NCI-H226 (cell line): ENCODE results near the gene VPS51.
A peak's percentile ranks its signal among the peaks of the same experiment; 100 is the strongest.

Source experiments
- DNase-seq: peaks from one replicate; pipeline ENCODE4 v3.0.0-alpha.2; 2015

The VPS51 gene

DNA sequence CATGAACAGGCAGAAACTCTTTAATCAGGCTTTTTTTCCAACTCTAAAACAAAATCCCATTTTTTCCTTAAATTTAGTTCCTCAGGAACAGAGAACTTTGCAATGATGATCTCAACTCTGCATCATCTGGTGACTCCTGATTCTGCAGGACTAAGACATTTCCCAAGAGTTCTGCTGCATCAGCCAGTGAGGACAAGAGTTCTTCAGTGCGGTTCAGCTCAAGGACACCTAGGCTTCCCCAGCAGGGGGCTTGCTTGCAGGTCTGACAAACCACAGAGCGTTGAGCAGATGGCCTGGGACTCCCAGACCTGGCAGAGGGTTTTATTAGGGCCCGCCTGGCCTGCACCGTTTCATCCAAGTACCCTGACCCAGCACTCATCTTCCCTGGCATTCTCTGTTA is 18.6 kb upstream of the VPS51 start:
- DNase-seq = no peak

DNA sequence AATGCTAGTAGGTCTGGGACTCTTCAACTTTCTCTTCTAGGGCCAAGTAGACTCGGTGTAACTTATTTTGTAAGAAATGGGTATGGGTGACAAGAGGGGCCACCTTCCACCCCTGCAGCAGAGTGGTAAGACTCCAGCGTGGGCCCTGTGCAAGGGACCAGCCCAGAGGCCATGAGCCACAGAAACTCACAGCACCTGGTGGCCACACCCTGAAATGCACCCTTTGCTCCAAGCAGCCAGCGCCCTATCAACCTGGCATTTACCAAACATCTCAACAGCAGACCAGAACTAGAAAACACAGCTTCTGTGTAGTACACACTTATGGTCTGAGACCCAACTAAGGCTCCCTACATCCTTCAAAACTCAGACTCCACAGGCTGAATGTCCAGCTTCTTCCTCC is 17.9 kb upstream of the VPS51 start:
- no peak for DNase-seq

DNA sequence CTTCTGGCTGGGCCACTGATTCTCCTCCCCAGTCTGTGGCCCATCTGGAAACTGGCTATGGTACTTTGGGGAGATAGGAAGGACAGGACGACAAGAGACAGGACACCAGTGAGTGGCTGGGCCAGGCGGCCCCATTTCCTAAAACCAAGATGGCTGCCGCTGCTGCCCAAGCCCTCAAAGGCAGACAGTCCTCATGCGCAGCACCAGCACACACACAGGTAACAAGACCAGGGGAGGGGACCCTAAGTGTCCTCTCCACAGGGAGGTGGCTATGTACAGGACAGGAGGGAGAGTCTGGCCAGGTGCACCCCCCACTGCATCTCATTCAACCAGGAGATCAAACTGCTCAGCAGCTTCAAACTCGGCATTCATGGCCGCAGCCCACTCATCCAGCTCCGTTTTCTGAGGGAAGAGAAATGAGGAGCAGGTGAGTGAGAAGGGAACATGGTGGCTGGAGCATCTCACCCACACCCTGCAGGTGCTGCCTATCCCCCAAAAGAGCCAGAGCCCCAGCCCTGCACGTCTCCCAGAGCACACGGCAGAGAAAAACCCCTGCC is 17.1 kb upstream of the VPS51 start:
- DNase-seq = no peak

DNA sequence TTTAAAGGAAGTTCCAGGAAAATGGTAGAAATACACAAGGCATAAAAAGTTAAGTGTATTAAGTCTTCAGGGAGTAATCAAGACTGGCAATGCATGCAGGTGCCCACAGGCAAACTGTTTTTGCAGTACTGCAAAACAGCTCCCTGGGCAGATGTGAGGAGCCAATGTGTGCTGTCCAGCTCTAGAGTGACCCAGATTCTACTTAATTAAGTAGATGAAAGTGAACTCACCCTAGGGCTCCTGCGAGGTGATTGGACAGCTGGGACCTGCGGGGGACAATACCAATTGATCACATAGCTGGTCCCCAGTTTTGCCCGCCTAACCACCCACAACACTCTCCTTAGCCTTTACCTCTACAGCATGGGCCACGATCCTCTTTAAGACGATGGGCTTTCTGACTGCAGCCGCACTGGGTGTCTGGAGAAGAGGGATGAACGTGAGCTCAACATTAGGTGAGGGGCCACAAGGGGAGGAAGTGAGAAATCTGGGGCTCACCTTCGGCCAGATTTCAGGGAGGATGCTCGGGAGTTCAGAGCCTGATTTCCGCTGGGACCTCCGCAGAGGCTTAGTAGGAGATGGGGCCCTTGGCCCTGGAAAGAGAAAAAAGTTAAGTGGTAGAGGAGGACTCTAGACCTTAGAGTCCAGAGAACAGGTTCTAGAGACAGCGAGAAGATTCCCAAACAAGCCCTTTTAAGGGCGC is 12.7 kb upstream of the VPS51 start:
- no peak for DNase-seq

DNA sequence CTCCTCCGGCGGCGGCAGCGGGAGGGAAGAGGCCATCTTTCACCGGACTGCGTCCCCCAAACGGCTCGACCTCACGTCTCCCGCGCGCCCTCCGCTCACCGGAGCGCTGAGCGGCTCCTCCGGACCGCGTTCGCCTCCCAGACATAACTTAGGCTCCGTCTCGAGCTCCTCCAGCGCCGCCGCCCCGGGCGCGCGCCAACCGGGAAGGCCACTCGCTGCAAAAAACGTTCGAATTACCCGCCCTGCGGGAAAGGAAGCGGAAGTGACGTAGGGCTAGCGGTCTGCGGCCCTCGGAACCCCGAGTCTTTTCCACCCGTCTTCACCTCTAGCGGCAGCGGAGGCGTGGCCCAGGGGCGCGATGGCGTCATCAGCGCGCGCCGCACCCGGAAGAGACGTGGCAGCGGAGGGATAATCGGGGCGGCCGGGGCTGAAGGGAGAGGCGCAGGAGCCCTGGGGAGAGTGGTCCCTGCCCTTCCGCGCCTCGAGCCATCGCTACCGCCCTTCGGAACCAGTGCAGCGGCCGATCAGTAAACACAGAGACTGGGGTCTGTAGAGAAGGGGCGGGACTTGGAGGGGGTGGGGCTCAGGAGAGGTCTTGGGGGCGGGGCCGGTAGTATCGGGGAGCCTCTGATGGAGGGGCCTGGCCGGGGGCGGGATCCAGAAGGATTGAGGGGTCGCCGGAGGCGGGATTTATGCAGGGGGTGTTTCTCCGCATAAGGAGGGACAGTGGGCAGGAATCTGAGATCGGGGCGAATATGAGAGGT is 12.0 kb upstream of the VPS51 start, which contains the start of the genes CDCA5 and ZFPL1:
CDCA5 (minus strand) TSS at position 207 of the 764 bp plus-strand sequence; CDS start at position 145, 62 bp downstream.
ZFPL1 (plus strand) TSS at position 389 of the 764 bp plus-strand sequence. CDS start 477 bp downstream, outside the sequence.
- peak; percentile 94 for DNase-seq

DNA sequence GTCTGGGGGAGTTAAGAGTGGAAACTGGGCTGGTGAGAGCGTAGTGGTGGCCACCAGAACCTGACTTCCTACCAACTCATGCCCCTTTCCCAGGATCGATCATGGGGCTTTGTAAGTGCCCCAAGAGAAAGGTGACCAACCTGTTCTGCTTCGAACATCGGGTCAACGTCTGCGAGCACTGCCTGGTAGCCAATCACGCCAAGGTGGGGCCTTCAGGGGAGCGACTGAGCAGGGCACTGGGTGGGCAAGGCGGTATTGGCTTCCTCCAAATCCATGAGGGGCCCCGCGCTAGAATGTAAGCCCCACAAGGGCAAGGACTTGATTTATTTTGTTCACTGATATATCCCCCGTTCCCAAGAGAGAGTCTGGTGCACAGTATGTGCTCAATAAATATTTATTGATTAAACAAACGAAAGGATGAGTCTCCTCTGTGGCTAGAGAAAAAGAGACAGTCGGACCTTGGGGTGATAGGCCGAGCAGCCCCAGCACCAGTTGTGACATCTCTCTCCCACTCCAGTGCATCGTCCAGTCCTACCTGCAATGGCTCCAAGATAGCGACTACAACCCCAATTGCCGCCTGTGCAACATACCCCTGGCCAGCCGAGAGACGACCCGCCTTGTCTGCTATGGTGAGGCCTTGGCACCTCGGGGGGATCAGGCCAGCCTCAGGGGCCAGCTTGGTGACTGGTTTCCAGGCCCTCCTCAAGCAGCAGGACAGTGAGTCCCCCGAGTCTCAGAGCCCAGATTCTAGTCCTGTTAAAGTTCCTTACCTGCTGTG is 11.2 kb upstream of the VPS51 start:
- DNase-seq = no peak

DNA sequence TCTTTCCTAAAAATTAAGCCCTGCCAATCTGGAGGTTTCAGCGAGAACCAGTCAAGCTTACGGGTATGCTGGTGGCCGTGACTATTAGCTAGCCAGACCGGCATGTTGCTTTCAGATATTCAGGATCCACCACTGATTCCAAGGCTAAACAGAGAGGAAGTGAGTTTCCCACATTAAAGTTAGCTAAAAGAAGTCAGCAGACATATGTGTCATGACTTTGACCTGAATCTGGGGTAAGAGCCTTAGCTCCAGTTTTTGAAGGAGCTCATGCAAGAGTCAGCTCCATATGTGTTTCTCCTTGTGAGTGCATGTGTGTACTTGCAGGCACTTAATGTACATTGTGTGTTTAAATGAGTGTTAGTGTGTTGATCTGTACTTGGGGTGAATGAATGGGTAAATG is 10.6 kb upstream of the VPS51 start:
- no peak for DNase-seq

DNA sequence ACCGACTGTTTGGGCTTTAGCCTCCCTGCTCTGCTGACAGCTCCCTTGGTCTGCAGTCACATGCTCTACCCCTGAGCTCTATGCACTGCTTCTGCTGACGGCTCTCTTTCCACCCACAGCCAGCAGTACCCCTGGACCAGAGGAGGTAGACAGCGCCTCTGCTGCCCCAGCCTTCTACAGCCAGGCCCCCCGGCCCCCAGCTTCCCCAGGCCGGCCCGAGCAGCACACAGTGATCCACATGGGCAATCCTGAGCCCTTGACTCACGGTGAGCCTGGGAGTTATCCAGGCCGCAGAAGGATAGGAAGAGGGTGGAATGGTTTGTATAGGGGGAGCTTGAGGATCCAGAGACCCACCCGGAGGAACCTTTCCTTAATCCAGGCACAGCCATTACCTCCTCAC is 9.2 kb upstream of the VPS51 start:
- DNase-seq = no peak

DNA sequence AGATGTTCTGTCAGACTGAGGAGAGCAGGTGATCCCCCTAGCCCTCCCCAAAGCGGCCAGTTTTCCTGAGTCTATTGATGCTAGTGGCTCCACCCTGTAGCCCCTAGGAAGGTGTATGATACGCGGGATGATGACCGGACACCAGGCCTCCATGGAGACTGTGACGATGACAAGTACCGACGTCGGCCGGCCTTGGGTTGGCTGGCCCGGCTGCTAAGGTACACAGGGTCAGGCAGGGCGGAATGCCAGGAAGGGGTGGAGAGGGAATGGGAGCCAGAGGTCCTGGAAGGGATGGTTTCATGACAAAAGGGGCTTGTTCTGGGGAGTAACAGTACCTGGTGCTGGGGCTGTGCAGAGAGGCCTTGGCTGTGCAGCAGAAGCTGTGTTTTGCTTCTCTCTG is 8.8 kb upstream of the VPS51 start:
- no peak for DNase-seq

DNA sequence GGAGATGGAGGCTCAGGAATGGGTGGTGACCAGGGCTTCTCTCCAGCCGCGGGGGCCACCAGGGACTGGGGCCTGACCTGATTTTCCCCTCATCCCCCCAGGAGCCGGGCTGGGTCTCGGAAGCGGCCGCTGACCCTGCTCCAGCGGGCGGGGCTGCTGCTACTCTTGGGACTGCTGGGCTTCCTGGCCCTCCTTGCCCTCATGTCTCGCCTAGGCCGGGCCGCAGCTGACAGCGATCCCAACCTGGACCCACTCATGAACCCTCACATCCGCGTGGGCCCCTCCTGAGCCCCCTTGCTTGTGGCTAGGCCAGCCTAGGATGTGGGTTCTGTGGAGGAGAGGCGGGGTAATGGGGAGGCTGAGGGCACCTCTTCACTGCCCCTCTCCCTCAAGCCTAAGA is 8.2 kb upstream of the VPS51 start:
- DNase-seq = no peak

DNA sequence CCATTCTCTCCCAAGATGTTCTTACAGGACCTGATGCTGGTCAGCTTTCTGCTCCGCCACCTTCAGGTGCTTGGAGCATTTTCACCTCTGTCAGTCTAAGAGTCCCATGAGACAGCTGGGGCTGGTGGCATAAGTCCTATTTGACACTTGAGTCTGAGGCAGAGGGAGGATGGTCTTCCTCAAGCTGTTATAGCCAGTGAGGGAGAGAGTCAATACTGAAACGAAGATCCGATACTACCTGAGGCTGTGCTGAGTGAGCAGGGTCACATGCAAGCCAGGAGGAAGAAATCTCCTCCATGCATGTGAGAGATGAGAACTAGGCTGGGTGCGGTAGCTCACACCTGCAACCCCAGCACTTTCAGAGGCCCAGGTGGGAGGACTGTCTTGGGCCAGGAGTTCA is 6.4 kb upstream of the VPS51 start:
- DNase-seq = no peak

DNA sequence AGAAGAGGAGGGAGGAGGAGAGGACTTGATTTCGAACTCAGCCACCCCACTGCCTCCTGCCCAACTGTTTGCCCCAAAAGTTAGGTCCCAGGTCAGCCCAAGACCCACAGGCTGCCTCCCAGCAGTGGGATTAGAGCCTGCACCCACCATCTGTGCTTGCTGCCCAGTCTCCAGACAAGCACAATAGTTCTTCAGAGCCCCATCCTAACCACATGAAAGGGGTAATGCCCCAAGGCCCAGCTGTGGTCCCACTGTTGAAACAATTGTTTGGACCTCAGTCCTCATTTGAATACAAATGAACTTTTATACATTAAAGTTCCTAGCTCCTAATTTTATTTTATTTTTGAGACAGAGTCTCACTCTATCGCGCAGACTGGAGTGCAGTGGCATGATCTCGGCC is 5.4 kb upstream of the VPS51 start:
- no peak for DNase-seq

DNA sequence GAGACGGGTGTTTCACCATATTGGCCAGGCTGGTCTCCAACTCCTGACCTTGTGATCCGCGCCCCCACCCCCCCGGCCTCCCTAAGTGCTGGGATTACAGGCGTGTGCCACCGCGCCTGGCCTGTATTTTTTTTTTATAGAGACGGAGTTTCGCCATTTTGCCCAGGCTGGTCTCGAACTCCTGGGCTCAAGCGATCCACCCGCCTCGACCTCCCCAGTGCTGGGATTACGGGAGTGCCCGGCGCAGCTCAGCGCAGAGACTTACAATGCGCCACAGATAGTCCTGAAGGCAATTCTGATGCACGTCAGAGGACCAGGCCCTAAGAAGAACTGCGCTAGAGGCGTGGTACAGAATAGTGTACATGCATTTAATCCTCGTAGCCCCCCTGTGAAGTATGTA is 587 bp upstream of the VPS51 start:
- DNase-seq = no peak

DNA sequence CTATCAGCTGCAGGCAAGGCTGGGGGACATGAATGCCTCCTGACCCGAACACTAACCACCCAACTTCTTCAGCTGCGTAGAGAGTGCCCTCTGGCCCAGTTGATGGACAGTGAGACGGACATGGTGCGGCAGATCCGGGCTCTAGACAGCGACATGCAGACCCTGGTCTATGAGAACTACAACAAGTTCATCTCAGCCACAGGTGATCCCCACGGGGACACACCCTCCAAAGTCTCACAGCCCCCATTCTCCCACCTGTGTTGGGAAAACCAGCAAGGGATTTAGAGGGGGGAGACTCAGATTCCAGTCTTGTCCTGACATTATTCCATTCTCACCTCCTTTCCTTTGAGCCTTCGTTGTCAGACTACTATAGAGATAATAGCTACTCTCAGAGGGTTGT is 912 bp downstream of the VPS51 start:
- no peak for DNase-seq

DNA sequence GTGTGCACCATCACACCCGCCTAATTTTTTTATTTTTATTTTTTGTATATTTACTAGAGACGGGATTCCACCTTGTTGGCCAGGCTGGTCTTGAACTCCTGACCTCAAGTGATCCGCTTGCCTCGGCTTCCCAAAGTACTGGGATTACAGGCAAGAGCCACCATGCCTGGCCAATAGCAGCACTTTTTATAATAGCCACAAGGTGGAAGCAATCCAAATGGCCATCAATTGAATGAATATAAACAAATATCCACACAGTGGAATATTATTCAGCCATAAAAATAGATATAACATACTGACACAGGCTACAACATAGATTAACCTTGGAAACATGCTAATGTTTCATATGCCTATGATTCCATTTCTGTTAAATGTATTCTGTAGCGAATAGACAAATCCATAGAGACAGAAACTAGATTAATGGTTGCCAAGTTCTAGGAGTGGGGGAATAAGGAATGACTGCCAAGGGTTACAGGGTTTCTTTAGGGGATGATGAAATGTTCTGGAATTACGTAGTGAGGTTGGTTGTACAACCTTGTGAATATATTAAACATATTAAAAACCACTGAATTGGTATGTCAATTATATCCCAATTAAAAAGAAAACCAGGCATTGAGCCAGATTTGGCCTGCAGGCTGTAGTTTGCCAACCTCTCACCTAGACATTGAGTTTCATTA is 4.8 kb downstream of the VPS51 start:
- DNase-seq = no peak

DNA sequence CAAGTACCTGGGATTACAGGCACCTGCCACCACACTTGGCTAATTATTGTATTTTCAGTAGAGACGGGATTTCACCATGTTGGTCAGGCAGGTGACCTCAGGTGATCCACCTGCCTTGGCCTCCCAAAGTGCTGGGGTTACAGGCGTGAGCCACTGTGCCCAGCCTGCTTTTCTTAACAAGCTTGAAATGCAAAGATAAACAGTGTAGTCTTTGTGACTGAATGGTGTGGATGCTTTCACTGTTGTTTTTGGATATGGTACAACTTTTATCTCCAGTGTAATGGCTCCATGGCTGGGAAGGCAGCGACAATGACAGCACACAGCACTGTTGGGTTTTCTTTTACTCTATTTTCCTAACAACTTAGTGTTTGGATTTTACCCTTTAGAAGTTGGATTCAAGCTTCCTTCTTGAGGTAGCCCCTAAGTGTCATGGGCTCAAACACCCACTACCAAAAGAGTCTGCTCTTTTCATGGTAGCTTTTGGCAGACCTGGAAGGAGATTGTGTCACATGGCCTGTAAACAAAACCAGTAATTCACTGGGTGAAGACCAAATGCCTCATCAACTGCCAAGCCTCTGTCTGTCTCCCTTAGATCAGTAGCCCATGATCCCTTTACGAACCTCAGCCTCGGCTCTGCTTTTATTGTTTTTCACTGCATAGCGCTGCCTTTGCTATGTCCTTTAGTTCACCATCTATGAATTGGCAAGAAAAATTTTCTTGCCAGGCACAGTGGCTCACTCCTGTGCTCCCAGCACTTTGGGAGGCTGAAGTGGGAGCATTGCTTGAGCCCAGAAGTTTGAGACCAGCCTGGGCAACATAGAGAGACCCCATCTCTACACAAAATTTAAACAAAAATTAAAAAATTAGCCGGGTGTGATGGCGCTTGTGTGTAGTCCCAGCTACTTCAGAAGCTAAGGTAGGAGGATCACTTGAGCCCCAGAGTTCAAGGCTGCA is 6.4 kb downstream of the VPS51 start:
- DNase-seq = no peak

DNA sequence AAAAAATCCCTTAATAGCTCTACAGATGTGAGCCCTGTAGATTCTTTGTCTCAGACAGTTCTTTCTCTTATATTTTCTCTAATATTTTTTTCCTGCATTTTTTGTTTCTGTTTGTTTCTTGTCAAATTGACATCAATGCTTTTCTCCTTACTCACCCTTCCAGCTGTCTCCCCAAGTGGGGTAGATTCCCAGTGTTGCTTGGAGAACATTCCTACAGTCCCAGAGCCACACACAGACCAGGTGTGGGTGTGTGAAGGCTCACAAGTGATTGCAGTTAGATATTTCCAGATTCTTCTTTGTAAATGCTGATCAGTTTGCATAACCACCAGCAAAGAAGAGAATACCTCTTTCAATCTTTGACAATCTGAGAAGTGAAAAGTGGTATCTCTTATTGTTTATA is 7.5 kb downstream of the VPS51 start:
- DNase-seq = no peak

DNA sequence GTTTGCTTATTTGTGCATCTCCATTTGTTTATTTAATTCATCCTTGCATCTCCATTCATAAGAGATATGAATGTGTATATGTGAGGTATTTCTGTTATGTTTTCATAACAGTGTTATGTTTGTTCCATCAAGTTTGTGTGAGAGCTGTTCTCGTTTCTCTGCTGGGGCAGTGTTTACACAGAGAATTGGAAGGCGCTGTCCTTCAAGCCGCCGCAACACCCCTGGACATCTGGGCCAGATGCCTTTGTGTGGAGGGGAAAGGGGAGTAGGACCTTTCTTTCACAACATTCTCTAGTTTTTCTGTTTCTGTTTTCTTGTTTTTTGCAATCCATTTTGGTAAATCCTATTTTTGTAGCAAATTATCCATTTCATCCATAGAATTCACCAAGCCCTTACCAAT is 8.6 kb downstream of the VPS51 start:
- no peak for DNase-seq

DNA sequence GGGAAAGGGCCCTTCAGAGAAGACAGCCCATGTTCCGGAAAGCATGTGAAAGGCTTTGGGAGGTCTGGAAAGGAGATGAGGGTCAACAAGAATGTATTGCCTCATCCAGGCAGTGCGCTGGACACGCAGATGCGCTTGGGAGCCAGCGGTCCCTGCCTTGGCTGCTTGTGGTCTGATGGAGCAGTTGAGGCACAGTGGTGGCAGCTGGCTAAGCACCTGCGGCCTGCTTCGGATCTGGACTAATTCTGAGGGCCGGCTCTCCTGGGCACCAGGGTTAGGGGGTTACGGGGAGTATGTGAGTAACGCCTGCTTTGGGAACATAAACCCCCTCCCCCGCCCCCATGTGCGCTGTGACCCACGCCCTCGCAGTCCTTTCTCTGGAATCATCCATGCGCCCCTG is 11.1 kb downstream of the VPS51 start:
- no peak for DNase-seq

DNA sequence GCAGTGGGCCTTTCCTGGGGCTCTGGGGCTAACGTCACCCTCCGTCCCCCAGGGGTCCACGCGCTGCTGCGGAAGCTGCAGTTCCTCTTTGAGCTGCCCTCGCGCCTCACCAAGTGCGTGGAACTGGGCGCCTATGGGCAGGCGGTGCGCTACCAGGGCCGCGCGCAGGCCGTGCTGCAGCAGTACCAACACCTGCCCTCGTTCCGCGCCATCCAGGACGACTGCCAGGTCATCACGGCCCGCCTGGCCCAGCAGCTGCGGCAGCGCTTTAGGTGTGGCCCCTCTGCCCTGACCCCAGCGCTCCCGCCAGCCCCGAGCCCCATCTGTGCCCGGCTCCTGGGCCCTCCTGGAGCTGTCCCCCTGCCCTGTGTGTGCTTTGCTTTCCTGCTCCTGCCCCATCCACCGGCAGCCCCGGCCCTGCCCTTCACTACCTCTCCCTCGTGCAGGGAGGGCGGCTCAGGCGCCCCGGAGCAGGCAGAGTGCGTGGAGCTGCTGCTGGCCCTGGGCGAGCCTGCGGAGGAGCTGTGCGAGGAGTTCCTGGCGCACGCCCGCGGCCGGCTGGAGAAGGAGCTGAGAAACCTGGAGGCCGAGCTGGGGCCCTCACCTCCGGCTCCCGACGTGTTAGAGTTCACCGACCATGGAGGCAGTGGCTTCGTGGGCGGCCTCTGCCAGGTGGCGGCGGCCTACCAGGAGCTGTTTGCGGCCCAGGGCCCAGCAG is 11.9 kb downstream of the VPS51 start:
- DNase-seq = no peak
